SK-N-MC (cell line): Measurements from ENCODE around the gene NUP35.
"Not testable (repeated sequence)": the region's sequence is repeated elsewhere in the genome, so short reads cannot be mapped to it uniquely, and the experiment has no call there.

ENCODE experiments used
- DNase-seq: peaks from one replicate; pipeline ENCODE4 v3.0.0-alpha.2; 2011; ENCODE audit warnings: low read depth, low spot score
- H3K27ac ChIP-seq: fragments of 200-600 bp; sonication (generic); 2 replicates; pipeline ENCODE4 v1.5.1; 2016; ENCODE audit warnings: mixed run types
- H3K36me3 ChIP-seq: fragments of 200-600 bp; sonication (generic); 2 replicates; pipeline ENCODE4 v1.6.1; 2017; ENCODE audit warnings: antibody characterized with exemption, low read length, mixed read lengths; ENCODE audit not compliant: insufficient read depth
- H3K4me3 ChIP-seq: fragments of 200-600 bp; sonication (generic); 2 replicates; pipeline ENCODE4 v1.5.1; 2016
- H3K9ac ChIP-seq: fragments of 200-600 bp; sonication (generic); 2 replicates; pipeline ENCODE4 v1.8.0; 2017; ENCODE audit warnings: mixed run types, mixed read lengths; ENCODE audit not compliant: insufficient read length
- H3K9me3 ChIP-seq: fragments of 200-600 bp; sonication (generic); 2 replicates; pipeline ENCODE4 v1.6.1; 2017; ENCODE audit warnings: low read depth, mild to moderate bottlenecking, antibody characterized with exemption, low read length, moderate library complexity, mixed read lengths
- EZH2 ChIP-seq: fragments of 200-600 bp; sonication (generic); IDR thresholded peaks from one replicate; pipeline ENCODE4 v1.6.1; 2017; ENCODE audit warnings: antibody characterized with exemption
- FOXP2 ChIP-seq: optimal IDR thresholded peaks from 2 replicates; pipeline ENCODE3; 2011; ENCODE audit warnings: mild to moderate bottlenecking, moderate library complexity; ENCODE audit not compliant: insufficient read depth; ENCODE audit errors: extremely low read length, control extremely low read depth
- POLR2AphosphoS5 ChIP-seq: IDR thresholded peaks from 2 replicates; pipeline ENCODE4 v1.6.1; 2012; ENCODE audit warnings: mild to moderate bottlenecking, low read depth, low read length, borderline replicate concordance

NUP35 gene

GRCh38 chr2:183123959-183124221 is 353 bp upstream of the NUP35 start:
- Histone ChIP-seq H3K9ac (peak overlapping the region; percentile 84), H3K36me3 (peaks cover 17% of the 10 kb centered on the region), H3K9me3 (no peaks in the 10 kb centered on the region), H3K4me3 (peak overlapping the region; percentile 95), H3K27ac (peak overlapping the region; percentile 97; the same call in 1 of the 2 replicates)
- no peak for TF ChIP-seq EZH2
- TF ChIP-seq POLR2AphosphoS5: no peak
- no peak for TF ChIP-seq FOXP2
- no peak for DNase-seq

- Histone ChIP-seq H3K4me3 (peak overlapping the region; percentile 95), H3K9ac (peak overlapping the region; percentile 84), H3K9me3 (no peaks in the 10 kb centered on the region), H3K27ac (peak overlapping the region; percentile 97), H3K36me3 (peaks cover 27% of the 10 kb centered on the region)
- no peak for DNase-seq
- no peak for TF ChIP-seq EZH2
- no peak for TF ChIP-seq POLR2AphosphoS5
- no peak for TF ChIP-seq FOXP2
Observed at GRCh38 chr2:183124957-183125255, 663 bp downstream of the NUP35 start.

GRCh38 chr2:183125659-183126341 is 1.6 kb downstream of the NUP35 start:
- Histone ChIP-seq H3K9me3 (no peaks in the 10 kb centered on the region), H3K27ac (peak overlapping the region; percentile 97; the same call in 1 of the 2 replicates), H3K36me3 (peaks cover 36% of the 10 kb centered on the region), H3K9ac (peak overlapping the region; percentile 84), H3K4me3 (peak overlapping the region; percentile 95)
- no peak for TF ChIP-seq EZH2
- no peak for TF ChIP-seq POLR2AphosphoS5
- no peak for TF ChIP-seq FOXP2
- DNase-seq: no peak

- Histone ChIP-seq H3K27ac (no peak overlapping the region), H3K9ac (no peak overlapping the region), H3K9me3 (no peaks in the 10 kb centered on the region), H3K4me3 (peak overlapping the region; percentile 95; the same call in 1 of the 2 replicates), H3K36me3 (peaks cover 44% of the 10 kb centered on the region)
- TF ChIP-seq POLR2AphosphoS5 (no peak), FOXP2 (no peak), EZH2 (no peak)
- DNase-seq: no peak
Observed at GRCh38 chr2:183126635-183127034, 2.4 kb downstream of the NUP35 start.

- H3K9me3 ChIP-seq: no peaks in the 10 kb centered on the region
- DNase-seq: no peak
- H3K36me3 ChIP-seq: peaks cover 77% of the 10 kb centered on the region
- no peak for TF ChIP-seq POLR2AphosphoS5
- TF ChIP-seq FOXP2: no peak
- TF ChIP-seq EZH2: no peak
- no peak overlapping the region for H3K4me3 ChIP-seq
- no peak overlapping the region for H3K9ac ChIP-seq
- H3K27ac ChIP-seq: no peak overlapping the region
Observed at GRCh38 chr2:183134016-183134415, 9.8 kb downstream of the NUP35 start.

GRCh38 chr2:183148955-183149354 is 24.7 kb downstream of the NUP35 start:
- TF ChIP-seq EZH2 (no peak), POLR2AphosphoS5 (no peak)
- H3K36me3 ChIP-seq: peaks cover 98% of the 10 kb centered on the region
- H3K9ac ChIP-seq: no peak overlapping the region
- H3K4me3 ChIP-seq: no peak overlapping the region
- no peak for DNase-seq
- no peak overlapping the region; the same call in 1 of the 2 replicates for H3K27ac ChIP-seq
- H3K9me3 ChIP-seq: peaks cover 14% of the 10 kb centered on the region

GRCh38 chr2:183149489-183149888 is 25.2 kb downstream of the NUP35 start:
- Histone ChIP-seq H3K4me3 (no peak overlapping the region), H3K9ac (no peak overlapping the region), H3K36me3 (peaks cover 98% of the 10 kb centered on the region), H3K9me3 (peaks cover 14% of the 10 kb centered on the region), H3K27ac (no peak overlapping the region; the same call in 1 of the 2 replicates)
- no peak for DNase-seq
- TF ChIP-seq POLR2AphosphoS5: no peak
- TF ChIP-seq FOXP2: no peak
- no peak for TF ChIP-seq EZH2

GRCh38 chr2:183152280-183152679 is 28.0 kb downstream of the NUP35 start:
- H3K4me3 ChIP-seq, H3K9me3 ChIP-seq, H3K27ac ChIP-seq, DNase-seq, H3K9ac ChIP-seq: not testable (repeated sequence)
- H3K36me3 ChIP-seq: peaks cover 76% of the 10 kb centered on the region

GRCh38 chr2:183153967-183154366 is 29.7 kb downstream of the NUP35 start:
- no peak overlapping the region for H3K27ac ChIP-seq
- TF ChIP-seq EZH2 (no peak), POLR2AphosphoS5 (no peak), FOXP2 (no peak)
- H3K36me3 ChIP-seq: peaks cover 73% of the 10 kb centered on the region
- DNase-seq: no peak
- H3K9ac ChIP-seq: no peak overlapping the region
- H3K4me3 ChIP-seq: no peak overlapping the region
- no peaks in the 10 kb centered on the region for H3K9me3 ChIP-seq

- not testable (repeated sequence) for DNase-seq, H3K9ac ChIP-seq, H3K9me3 ChIP-seq, H3K4me3 ChIP-seq, H3K27ac ChIP-seq
- peaks cover 75% of the 10 kb centered on the region for H3K36me3 ChIP-seq
Observed at GRCh38 chr2:183154772-183155171, 30.5 kb downstream of the NUP35 start.
